Activated T-cell treated with anti-CD3 and anti-CD28 coated beads for 4 hours (primary cell): ENCODE measurements around the gene SMYD3.

ENCODE experiments used
- DNase-seq: peaks from one replicate; pipeline ENCODE4 v3.0.0-alpha.2; 2020

Gene SMYD3

GRCh38 chr1:246462986-246463385 is 44.1 kb downstream of the SMYD3 start:
- DNase-seq: no peak

GRCh38 chr1:246460406-246460805 is 46.7 kb downstream of the SMYD3 start:
- no peak for DNase-seq

- no peak for DNase-seq
Measured at GRCh38 chr1:246459221-246459620, 47.9 kb downstream of the SMYD3 start.

- no peak for DNase-seq
Measured at GRCh38 chr1:246455476-246455875, 51.6 kb downstream of the SMYD3 start.

GRCh38 chr1:246454655-246455054 is 52.4 kb downstream of the SMYD3 start:
- DNase-seq: no peak

- DNase-seq: no peak
Measured at GRCh38 chr1:246450611-246451251, 56.3 kb downstream of the SMYD3 start.

- DNase-seq: no peak
Measured at GRCh38 chr1:246448373-246448772, 58.7 kb downstream of the SMYD3 start.

GRCh38 chr1:246447501-246447900 is 59.6 kb downstream of the SMYD3 start:
- no peak for DNase-seq

GRCh38 chr1:246445503-246445902 is 61.6 kb downstream of the SMYD3 start:
- no peak for DNase-seq

GRCh38 chr1:246444617-246445016 is 62.5 kb downstream of the SMYD3 start:
- no peak for DNase-seq

- DNase-seq: no peak
Measured at GRCh38 chr1:246437961-246438360, 69.1 kb downstream of the SMYD3 start.

- no peak for DNase-seq
Measured at GRCh38 chr1:246435421-246436041, 71.5 kb downstream of the SMYD3 start.

- DNase-seq: no peak
Measured at GRCh38 chr1:246434335-246434734, 72.7 kb downstream of the SMYD3 start.

GRCh38 chr1:246428542-246429308 is 78.4 kb downstream of the SMYD3 start:
- DNase-seq: no peak

GRCh38 chr1:246427611-246428010 is 79.5 kb downstream of the SMYD3 start:
- no peak for DNase-seq

GRCh38 chr1:246425895-246426294 is 81.2 kb downstream of the SMYD3 start:
- DNase-seq: no peak

- no peak for DNase-seq
Measured at GRCh38 chr1:246425139-246425794, 81.8 kb downstream of the SMYD3 start.

- DNase-seq: no peak
Measured at GRCh38 chr1:246420300-246420699, 86.8 kb downstream of the SMYD3 start.

- no peak for DNase-seq
Measured at GRCh38 chr1:246418565-246419312, 88.3 kb downstream of the SMYD3 start.

GRCh38 chr1:246417813-246418564 is 89.1 kb downstream of the SMYD3 start:
- no peak for DNase-seq

- DNase-seq: no peak
Measured at GRCh38 chr1:246417152-246417812, 89.8 kb downstream of the SMYD3 start.

GRCh38 chr1:246416261-246416660 is 90.8 kb downstream of the SMYD3 start:
- no peak for DNase-seq
